ENCODE data around the gene RNASE11.
A peak's percentile ranks its signal among the peaks of the same experiment; 100 is the strongest.
"Not testable (repeated sequence)": the region's sequence is repeated elsewhere in the genome, so short reads cannot be mapped to it uniquely, and the experiment has no call there.

The RNASE11 gene

DNA sequence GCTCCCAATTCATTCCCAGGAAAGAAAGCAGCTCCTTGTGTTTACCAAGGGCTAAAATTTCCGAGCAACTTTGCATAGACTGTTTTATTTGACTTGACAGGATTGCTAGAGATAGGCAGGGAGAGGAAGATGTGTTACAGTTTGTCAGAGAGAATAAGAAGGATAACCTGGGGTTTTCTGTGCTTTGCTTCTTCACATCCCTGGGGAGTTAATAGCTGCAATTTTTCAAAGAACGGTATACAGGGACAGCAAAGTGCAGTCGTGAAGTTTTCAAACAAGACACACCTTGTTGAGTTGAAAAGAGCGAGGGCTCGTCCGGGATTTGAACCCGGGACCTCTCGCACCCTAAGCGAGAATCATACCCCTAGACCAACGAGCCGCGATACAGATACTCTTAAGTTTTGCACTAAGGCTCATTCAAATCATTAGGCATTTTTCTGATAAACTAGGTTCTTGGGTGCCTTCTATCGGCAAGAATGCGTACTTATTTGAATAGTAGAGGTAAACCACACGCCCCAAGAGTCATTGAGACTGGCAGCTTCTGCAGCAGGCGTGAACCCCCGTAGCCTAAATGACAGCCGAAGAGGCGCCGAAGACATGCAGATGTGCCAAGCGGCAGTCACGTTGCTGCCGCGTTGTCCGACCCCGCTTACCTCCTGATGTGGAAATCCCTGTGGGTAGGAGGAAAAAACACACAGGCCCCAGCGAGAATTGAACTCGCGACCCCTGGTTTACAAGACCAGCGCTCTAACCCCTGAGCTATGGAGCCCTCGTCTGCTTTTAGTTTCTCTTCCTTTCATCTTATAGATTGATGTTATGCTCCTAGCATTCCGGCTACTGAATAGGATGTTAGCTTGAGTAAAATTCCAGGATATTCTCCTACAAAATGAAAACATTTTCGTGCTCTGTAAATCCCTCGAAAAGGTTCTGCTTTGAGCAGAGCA, 25.6 kb upstream of the RNASE11 start:
- peak; percentile 66 for DNase-seq

DNA sequence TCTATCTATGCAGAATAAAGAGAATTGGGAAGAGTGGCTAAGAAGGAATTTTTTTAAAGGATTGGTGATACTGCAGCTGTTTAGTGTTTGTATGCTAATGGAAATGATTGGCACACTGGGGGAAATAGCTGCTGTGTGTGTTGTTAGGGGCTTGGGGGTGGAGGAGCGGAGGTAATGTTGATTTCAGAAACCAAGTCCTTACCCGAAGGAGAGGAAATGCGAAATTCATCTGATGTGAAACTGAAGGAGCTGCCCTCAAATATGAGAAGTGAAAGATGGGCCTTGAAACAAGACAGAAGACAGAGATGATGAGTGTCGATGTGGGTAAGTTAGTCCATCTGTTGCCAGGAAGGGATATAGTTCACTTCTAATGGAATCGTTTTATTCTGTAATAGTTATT, 24.6 kb upstream of the RNASE11 start:
- DNase-seq, result no peak

- DNase-seq, result no peak
Observed at GRCh38 chr14:20611277-20611676, 23.5 kb upstream of the RNASE11 start.

DNA sequence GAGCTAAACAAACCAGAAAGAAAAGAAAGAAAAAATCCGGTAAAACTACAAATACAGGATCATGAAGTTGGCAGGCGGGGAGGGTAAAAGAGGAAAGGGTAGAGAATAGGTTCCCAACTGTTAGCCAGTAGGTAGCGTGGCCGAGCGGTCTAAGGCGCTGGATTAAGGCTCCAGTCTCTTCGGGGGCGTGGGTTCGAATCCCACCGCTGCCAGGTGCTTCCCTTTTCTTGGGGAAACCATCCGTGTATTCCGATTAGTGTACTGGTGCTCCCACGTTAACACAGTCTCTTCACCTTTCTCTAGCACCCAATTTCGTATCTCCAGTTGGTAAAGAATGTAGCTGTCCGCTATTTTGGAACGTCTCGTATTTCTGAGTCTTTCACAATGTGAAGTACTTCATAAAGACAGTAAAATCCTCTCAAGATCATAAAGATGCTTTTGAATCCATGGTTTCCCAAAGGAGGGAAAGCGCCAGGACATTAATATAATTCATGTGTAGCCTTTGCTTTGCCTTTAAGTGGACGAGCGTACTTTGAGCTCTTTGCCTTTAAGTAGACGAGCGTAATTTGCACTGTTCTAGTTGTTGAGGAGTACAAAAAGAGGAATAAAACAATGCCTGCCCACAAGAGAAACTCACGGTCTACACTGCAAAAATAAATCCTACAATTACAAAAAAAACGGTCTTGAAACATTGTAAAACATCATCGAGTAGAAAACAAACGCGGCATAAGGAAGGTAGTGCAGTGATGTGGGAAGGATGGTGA, 22.4 kb upstream of the RNASE11 start:
- DNase-seq, result peak; percentile 69

DNA sequence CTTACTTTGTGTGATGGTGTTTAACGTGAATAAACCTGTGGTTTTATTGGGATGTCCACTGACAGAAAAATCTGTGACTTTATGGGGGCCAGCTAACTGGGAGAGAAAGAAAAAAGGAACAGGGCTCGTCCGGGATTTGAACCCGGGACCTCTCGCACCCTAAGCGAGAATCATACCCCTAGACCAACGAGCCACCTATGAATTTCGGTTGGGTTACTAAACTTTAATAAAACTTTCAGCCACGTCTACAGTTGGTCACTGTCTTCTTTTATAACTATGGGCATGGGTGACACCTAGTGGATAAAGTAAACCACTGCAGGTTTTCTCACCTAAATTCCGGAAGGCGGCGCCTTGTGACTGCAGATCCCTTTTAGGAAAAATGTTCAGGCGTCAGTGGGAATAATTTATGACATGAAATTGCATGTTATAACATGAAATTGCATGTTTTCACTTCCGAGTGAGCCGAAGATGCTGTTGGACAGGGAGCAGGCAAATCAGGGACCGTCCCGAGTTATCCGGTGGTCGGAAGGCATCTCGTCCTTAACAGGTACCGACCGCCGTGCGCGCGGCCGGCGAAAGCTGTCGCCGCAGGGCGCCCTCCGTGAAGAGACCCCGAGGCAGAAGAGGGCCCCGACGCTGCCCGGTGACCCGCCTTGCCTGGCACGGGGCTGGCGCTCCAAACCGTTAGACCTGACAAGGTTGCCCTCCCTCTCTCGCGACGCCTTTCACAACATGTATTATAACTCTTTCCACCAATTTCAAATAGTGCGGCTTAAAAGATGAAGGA, 21.6 kb upstream of the RNASE11 start:
- DNase-seq, result peak; percentile 36

DNA sequence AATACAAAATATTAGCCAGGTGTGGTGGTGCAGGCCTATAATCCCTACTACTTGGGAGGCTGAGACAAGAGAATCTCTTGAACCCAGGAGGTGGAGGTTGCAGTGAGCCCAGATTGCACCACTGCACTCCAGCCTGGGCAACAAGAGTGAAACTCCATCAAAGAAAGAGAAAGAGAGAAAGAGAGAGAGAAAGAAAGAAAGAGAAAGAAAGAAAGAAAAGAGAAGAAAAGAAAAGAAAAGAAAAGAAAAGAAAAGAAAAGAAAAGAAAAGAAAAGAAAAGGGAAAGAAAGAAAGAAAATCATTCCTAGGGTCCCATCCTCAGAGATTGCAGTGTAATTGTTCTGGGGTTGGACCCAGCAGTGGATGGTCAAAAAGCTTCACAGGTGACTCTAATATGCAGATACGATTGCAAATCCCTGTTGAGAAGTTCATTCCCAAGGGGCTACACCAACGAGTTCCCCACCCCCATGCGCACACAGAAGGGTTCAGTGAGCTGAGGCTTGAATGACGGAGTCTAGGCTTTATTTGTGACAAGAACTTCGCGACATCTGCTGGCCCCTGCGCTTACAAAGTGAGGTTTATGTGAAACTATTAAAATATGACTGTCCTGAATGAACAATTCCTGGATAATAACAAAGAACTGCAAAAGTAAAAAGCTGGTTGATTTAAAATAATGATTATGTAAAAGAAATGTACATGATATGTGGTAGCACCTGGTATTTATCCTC, 20.7 kb upstream of the RNASE11 start:
- DNase-seq, result no peak

- DNase-seq, result no peak
Observed at GRCh38 chr14:20607617-20608016, 19.8 kb upstream of the RNASE11 start.

GRCh38 chr14:20606902-20607242, 19.1 kb upstream of the RNASE11 start:
- no peak for DNase-seq

- no peak for DNase-seq
Observed at GRCh38 chr14:20606190-20606901, 18.5 kb upstream of the RNASE11 start.

DNA sequence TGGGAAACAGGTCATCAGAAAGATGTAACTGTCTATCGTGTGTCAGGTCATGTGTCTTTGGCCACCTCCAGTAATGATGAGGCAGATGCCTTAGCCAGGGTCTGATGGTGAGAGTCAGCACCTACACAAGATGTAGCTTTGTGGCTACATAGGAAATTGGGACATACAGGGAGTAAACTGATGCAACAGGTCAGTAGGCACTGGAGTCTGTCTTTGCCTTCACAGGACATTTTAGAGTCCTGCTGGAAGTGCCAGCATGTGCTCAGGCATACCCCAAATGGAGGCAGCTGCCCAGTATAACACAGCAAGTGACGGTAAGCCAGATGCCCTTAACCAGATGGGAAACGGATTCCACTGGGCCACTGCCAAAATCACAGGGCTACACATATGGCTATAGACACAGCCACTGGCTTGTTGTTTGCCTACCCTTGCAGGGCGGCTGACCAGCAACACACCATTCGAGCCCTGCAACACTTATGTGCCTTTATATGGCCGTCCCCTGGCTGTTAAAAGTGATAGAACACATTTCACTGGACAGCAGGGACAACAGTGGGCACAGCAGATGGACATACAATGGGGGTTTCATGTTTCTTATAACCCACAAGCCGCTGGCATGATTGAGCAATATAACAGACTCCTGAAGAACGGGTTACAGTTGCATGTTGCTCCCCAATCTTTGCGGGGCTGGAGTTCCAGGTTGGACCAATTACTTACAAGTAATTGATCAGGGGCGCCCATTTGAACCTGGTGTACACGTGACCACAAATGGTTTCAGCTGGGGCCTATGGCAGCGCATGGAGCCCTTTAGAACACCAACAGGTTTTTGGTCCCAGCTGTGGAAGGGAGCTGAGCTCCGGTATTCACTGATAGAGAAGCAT, 16.3 kb upstream of the RNASE11 start:
- no peak for DNase-seq

GRCh38 chr14:20602583-20602982, 14.8 kb upstream of the RNASE11 start:
- DNase-seq, result no peak

GRCh38 chr14:20601522-20601921, 13.7 kb upstream of the RNASE11 start:
- no peak for DNase-seq

- DNase-seq, result no peak
Observed at GRCh38 chr14:20597108-20597507, 9.3 kb upstream of the RNASE11 start.

GRCh38 chr14:20595726-20596125, 7.9 kb upstream of the RNASE11 start:
- DNase-seq, result not testable (repeated sequence)

DNA sequence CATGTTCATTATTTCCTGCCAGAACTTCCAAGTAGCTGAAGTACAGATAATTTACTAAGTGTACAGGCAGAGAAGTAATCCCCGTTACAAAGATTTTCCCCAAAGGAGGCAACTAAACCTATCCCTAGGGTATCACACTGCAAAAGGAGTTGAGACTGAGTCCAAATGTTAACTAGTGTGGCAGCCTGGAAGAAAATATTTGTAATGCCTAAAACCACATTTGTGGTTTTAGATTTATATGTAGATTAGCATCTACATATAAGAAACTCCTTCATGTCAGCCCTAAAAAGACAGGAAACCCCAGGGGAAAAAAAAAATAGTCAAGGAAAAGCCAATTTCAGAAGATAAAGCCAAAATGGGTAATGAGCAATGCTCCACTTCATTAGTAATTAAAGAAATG, 4.8 kb upstream of the RNASE11 start:
- DNase-seq, result no peak

- no peak for DNase-seq
Observed at GRCh38 chr14:20591235-20591634, 3.4 kb upstream of the RNASE11 start, which contains the start of gene RNASE12. Gene RNASE12, minus strand, starts transcription at chr14:20591376. Its CDS starts 653 bp downstream, at chr14:20590723.

- no peak for DNase-seq
Observed at GRCh38 chr14:20583908-20584307, 3.9 kb downstream of the RNASE11 start.

- DNase-seq, result no peak
Observed at GRCh38 chr14:20583142-20583541, 4.7 kb downstream of the RNASE11 start.

DNA sequence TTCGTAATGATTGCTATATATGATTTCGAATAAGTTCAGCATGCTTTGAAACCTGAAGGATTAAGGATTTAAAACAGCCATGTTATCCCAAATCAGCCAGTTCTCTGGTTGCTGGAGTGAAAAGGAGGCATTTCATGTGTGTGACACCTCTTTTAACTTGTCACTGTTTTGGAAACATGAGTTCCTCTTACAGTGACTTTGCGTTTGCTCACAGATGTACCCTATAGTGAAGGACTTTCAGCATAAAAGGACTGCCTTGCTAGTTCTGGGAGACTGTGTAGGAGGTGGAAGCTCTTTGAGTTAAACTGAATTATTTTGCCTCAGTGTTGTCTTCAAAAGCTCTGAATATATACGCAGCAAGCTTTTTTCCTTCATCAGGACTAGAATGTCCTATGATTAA, 7.6 kb downstream of the RNASE11 start:
- DNase-seq, result no peak

- DNase-seq, result no peak
Observed at GRCh38 chr14:20578784-20579502, 8.9 kb downstream of the RNASE11 start.
